ENCODE measurements around the gene ANKRD52.

DNA sequence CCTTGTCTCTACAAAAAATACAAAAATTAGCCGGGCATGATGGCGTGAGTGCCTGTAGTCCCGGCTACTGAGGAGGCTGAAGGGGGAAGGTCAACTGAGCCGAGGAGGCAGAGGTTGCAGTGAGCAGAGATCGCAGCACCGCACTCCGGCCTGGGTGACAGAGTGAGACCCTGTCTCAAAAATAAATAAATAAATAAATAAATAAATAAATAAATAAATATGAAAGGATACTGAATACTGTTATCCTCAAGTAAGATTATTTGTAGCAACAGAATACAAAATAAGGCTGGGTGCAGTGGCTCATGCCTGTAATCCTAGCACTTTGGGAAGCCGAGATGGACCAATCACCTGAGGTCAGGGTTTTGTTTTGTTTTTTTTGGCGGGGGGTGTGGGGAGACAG, 38.3 kb downstream of the ANKRD52 start:
- no peak for TF ChIP-seq TAF15 (IDR thresholded peaks at IDR 0.05; ENCODE audit: low read depth, low read length)
- no peak for TF ChIP-seq BHLHE40 (IDR thresholded peaks at IDR 0.05; ENCODE audit: low read length)
- TF ChIP-seq ETS1 (conservative IDR thresholded peaks at IDR 0.05; ENCODE audit: control insufficient read depth, low read depth, low read length) = no peak
- no peak for TF ChIP-seq ZBTB49 (CRISPR knock-in tag; IDR thresholded peaks at IDR 0.05; ENCODE audit: borderline replicate concordance)
- no peak for TF ChIP-seq MAFG (tag; conservative IDR thresholded peaks at IDR 0.05)
- no peak for TF ChIP-seq ZFP91 (CRISPR knock-in tag; IDR thresholded peaks at IDR 0.05)
- no peak for TF ChIP-seq FOXJ2 (tag; IDR thresholded peaks at IDR 0.05)
- TF ChIP-seq GATA2 (CRISPR knock-in tag; IDR thresholded peaks at IDR 0.05) = no peak
- no peak for TF ChIP-seq RFX5 (IDR thresholded peaks at IDR 0.05; ENCODE audit: low read depth, low read length)
- TF ChIP-seq CTCF (IDR thresholded peaks at IDR 0.05 in 2 of 3, conservative IDR thresholded peaks at IDR 0.05 in 1 of 3; ENCODE audit: insufficient read depth in 2 of 3, low read depth in 1 of 3, low read length in 3 of 3) = no peak
- TF ChIP-seq GABPB1 (CRISPR knock-in tag; IDR thresholded peaks at IDR 0.05) = no peak
- TF ChIP-seq ZNF408 (CRISPR knock-in tag; IDR thresholded peaks at IDR 0.05; ENCODE audit: low read depth) = no peak
- TF ChIP-seq CREB5 (CRISPR knock-in tag; IDR thresholded peaks at IDR 0.05) = no peak
- no peak for TF ChIP-seq PCBP2 (IDR thresholded peaks at IDR 0.05; ENCODE audit: low read depth, low read length, poor library complexity, severe bottlenecking)

Data from K562 (cell line).